NCI-H748 (cell line): ENCODE measurements around the gene N4BP2.

ENCODE experiments used
- DNase-seq: peaks from one replicate; lab custom pipeline; 2025; ENCODE audit not compliant: unreplicated experiment; lab: John Stamatoyannopoulos, UW

Gene N4BP2

DNA sequence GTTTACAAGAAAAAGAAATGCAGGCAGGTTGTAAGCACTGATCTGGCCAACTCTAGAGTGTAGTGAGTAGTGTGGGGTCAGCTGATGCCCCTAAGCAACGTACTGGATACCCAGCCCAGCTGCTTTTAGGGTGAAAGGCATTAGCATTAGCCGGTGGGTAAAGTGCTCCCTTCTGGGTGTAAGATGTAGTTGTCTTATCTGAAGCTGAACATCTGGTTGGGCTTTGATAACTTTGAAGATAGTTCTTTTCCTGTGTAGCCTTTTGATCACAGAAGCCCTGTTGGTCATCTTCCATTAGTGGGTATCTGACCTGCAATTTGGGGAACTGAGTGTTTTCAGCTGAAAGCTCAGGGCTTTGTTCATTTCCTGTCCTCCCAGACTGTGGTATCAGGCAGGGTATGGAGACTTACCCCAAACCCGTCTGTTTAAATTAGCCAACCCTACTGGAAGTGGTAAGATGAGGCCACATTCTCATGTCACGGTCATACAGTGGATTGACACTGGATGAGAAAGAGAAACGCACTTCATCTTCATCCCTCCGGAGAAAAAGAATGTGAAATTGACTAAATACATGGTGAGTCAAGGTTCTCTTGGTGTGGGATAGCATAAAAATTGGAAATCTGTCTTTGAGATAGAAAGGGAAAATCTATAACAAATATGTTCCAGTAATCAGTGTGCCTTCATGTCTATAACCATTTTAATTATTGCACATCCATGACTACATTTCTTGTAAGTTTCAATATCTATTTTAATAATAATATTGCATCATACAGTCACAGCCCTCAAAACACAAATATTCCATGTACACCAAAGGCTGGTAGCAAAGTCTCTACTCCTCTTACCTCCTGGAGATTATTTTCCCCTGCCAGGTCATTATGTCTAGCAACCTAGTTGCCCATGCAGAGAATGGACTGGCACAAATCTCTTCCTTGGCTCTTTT lies 148.9 kb downstream of the N4BP2 start:
- DNase-seq, result no peak

DNA sequence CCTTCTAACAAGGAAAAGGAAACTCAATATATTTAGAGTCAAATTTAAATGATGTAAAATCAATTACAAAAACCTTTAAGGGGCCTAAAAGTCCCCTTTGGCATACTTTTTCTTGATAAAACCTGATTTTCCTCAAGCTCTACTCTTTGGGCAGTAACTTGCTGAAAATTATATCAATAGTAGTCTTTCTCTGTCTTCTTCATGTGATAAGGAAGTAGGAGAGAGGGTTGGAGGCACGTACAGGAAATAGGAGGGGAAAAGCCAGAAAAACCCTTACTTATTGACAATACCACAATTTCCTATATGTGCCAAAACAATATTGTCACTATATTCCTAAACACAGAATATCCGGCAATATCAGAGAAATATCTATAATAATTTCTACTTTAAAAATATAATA lies 149.8 kb downstream of the N4BP2 start:
- DNase-seq, result no peak
